Urinary bladder (tissue), 4 donors: Measurements from ENCODE around the gene WDTC1. TPM values are rescaled to one million over a fixed set of nuclear protein-coding genes. Genes with fewer than 3 reads are reported as not detected.
A peak's percentile ranks its signal among the peaks of the same experiment; 100 is the strongest.

Experiments used
- DNase-seq: peaks from one replicate; pipeline ENCODE4 v3.0.0-alpha.2; 2015; ENCODE audit errors: extremely low spot score
- H3K27ac ChIP-seq: one replicate; pipeline ENCODE4 v1.5.1; 2013; ENCODE audit warnings: low read depth, mild to moderate bottlenecking, moderate library complexity
- H3K36me3 ChIP-seq: one replicate; pipeline ENCODE4 v1.6.1; 2013; ENCODE audit warnings: mild to moderate bottlenecking, moderate library complexity; ENCODE audit not compliant: insufficient read depth
- H3K4me1 ChIP-seq: one replicate; pipeline ENCODE4 v1.6.1; 2013; ENCODE audit warnings: mild to moderate bottlenecking, moderate library complexity; ENCODE audit not compliant: insufficient read depth
- H3K4me3 ChIP-seq: one replicate; pipeline ENCODE4 v1.5.1; 2013; ENCODE audit warnings: low read depth, low read length
- WGBS: extraction: QIAGEN DNeasy Blood & Tissue Kit; methylation state at CpG from one replicate; pipeline ENCODE4 v1.1.7; 2013; 5-methylcytosine and 5-hydroxymethylcytosine counted together
- polyA plus RNA-seq: library from polyadenylated mRNA; stranded (reverse); fragments of 200-250 nt; gene quantifications from one replicate; pipeline ENCODE4 v1.2.3, GENCODE V29; 2013
- total RNA-seq: library from RNA; depleted of rRNA; stranded (reverse); fragments of >200 nt; gene quantifications from one replicate; pipeline ENCODE4 v1.2.3, GENCODE V29; 2014
- donor health status: healthy with polysubstance abuse.
- donor health status: healthy.

The WDTC1 gene
- total and polyA plus RNA-seq, 2 donors = 16.5 to 39.8 TPM

GRCh38 chr1:27300341-27301051 lies 66.1 kb downstream of the WDTC1 start:
- Histone ChIP-seq H3K4me3 (no peak overlapping the region), H3K27ac (peak overlapping the region; percentile 89), H3K36me3 (no peaks in the 10 kb centered on the region), H3K4me1 (no peaks in the 10 kb centered on the region)
- WGBS = 19% methylated on average over 5 of the region's 5 CpGs
- peak; percentile 73 for DNase-seq

DNA sequence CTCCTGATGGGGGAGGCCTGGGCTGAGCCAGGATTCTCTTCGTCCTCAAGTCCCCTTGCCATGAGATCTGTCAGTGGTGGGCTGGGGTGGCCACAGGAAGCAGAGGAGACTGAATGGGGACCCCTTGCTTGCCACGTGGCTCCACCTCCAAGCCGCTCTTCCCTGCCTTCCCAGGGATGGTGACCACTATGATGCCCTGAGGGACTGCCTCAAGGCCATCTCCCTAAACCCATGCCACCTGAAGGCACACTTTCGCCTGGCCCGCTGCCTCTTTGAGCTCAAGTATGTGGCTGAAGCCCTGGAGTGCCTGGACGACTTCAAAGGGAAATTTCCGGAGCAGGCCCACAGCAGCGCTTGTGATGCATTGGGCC lies 66.6 kb downstream of the WDTC1 start:
- no peak overlapping the region for H3K4me3 ChIP-seq
- no peaks in the 10 kb centered on the region for H3K36me3 ChIP-seq
- DNase-seq = no peak
- H3K4me1 ChIP-seq = no peaks in the 10 kb centered on the region
- 62% methylated on average over 8 of the region's 8 CpGs for WGBS
- H3K27ac ChIP-seq = peak overlapping the region; percentile 54

DNA sequence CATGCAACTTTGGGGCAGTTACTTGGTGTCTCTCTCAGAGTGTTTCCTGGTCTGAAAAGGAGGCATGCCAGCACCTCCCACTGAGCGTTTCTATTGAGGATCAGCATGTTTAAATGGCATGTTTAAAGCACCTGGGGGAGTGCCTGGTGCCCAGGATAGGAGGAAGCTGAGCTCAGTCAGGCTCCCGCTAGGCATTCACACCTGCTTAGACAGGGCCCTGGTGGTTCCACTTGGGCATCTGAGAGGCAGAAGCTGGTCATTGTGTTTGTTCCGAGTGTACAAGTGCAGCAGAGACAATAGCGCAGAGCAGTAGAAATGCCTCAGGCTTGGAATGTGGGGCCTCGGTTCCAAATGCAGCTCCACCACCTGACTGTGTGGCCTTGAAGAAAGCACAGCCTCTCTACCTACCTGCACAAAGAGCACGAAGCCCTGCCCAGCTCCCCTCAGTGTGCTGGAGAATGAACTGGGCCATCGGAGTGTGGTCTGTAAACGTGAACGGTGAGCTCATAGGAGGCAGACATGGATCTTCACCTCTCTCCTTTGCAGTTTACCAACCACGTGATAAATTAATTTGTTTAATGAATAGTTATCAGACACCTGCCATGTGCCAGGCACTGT lies 67.3 kb downstream of the WDTC1 start:
- H3K36me3 ChIP-seq = peaks cover 2% of the 10 kb centered on the region
- no peak overlapping the region for H3K27ac ChIP-seq
- no peak overlapping the region for H3K4me3 ChIP-seq
- DNase-seq = no peak
- 83% methylated on average over 10 of the region's 10 CpGs for WGBS
- H3K4me1 ChIP-seq = no peaks in the 10 kb centered on the region

DNA sequence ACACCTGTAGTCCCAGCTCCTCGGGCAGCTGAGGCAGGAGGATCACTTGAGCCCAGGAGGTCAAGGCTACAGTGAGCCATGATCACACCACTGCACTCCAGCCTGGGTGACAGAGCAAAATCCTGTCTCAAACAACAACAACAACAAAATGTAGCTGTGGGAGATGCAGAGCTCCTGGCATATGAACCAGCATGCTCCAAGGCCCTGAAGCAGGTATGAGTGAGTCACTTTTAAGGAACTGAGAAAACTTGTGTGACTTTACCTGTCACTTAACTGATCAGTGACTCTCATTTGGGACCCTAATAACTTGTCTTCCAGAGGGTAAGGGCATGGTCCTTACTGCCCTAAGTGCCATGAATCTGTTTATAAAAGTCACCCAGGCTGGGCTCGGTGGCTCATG lies 68.2 kb downstream of the WDTC1 start:
- DNase-seq = no peak
- WGBS = 90% methylated on average over 2 of the region's 2 CpGs
- Histone ChIP-seq H3K4me1 (no peaks in the 10 kb centered on the region), H3K4me3 (no peak overlapping the region), H3K27ac (no peak overlapping the region), H3K36me3 (peaks cover 2% of the 10 kb centered on the region)

- Histone ChIP-seq H3K27ac (no peak overlapping the region), H3K4me1 (no peaks in the 10 kb centered on the region), H3K36me3 (peaks cover 2% of the 10 kb centered on the region), H3K4me3 (no peak overlapping the region)
- DNase-seq = no peak
- WGBS = 91% methylated on average over 15 of the region's 15 CpGs
Observed at GRCh38 chr1:27303509-27303908, 69.1 kb downstream of the WDTC1 start.

- WGBS = 88% methylated on average over 11 of the region's 11 CpGs
- Histone ChIP-seq H3K4me1 (no peaks in the 10 kb centered on the region), H3K36me3 (peaks cover 2% of the 10 kb centered on the region), H3K4me3 (no peak overlapping the region), H3K27ac (no peak overlapping the region)
- no peak for DNase-seq
Observed at GRCh38 chr1:27306071-27306470, 71.6 kb downstream of the WDTC1 start.

DNA sequence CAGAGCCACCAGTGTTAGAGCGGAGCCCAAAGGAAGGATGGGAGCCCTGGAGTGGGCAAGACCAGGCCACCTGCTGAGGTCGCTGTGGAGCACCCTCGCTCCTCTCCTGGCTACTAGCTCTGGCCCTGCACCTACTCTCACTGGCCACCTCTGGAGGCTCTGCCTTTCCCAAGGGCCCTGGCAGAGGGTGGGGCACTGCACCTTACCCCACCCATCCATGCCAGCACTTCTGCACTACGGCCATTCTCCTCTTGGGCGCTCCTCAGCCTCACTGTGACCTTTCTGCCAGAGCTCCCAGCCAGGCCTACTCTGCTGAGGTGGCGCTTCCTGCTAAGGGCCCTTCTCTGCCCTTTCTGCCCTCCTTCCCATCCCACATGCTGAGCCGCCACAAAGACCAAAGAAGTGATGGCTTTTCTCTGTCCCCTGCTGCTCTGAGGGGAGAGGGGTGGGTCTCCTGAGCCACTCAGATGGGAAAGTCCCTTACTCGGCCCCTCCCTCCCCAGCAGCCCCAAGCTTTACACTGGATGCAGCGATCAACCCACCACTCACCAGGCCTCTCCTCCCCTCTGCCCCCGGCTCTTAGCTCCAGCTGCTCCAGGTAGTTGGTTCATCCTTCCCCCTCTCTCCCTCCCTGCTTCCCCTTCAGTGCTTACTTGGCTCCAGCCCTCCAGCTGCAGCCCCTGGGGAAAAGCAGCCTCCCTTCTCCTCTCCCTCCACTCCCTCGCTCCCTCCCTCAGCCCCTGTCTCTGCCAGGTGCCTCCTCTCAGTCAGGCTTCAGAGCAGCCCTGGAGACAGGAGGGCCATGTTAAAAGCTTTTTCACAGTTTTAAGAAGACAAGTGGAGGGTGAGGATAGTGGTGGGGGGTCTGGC lies 72.7 kb downstream of the WDTC1 start:
- WGBS = 70% methylated on average over 11 of the region's 11 CpGs
- Histone ChIP-seq H3K4me3 (no peak overlapping the region), H3K36me3 (peaks cover 2% of the 10 kb centered on the region), H3K4me1 (no peaks in the 10 kb centered on the region), H3K27ac (no peak overlapping the region)
- no peak for DNase-seq

DNA sequence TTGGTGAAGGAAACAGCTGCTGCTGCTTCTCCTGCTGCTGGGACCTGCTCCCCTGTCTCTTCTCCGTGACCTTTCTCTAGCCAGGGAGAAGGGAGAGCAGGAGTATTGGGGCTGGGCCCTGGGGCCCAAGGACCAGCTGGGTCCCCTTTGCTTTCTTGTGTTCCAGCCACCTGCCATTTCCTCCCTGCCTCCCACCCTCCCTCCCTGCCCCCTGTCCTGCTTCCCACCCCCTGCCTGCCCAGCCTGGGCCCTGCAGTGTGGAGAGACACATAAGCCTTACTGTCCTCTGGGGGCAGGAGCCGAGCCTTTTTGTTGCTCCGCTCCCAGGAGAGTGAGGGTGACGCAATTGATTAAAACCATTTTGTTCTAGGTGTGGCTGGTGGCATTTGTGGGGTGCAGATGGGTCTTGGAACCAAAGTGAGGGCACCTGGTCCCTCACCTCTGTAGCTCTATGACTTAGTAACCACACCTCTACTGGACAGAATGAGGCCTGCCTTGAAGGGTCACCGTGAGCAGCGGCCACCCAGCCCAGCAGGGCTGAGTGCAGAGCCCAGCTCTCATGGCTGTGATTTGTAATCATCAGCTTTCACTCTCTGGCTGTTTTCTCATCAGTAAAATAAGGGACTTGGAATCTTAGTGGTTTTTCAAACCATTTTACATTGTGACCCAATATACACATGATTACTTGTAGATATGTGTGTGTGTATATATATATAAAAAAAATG lies 73.6 kb downstream of the WDTC1 start:
- peaks cover 2% of the 10 kb centered on the region for H3K36me3 ChIP-seq
- 82% methylated on average over 6 of the region's 6 CpGs for WGBS
- no peak for DNase-seq
- H3K4me1 ChIP-seq = no peaks in the 10 kb centered on the region
- no peak overlapping the region for H3K27ac ChIP-seq
- no peak overlapping the region for H3K4me3 ChIP-seq

DNA sequence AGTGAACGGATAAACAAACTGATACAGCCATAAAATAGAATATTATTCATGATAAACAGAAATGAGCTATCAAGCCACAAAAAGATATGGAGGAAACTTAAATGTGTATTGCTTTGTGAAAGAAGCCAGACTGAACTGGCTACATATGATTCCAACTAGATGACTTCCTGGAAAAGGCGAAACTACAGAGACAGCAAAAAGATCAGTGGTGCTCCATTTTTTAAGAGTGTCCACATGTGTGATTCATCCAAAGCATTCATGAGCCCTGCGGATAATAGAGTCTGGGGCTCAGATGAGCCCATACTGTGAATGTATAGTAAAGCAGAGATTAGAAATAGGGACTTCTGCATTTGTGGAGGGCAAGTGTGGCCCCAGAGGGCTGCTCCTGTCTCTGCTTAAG lies 79.7 kb downstream of the WDTC1 start:
- 58% methylated on average over 3 of the region's 3 CpGs for whole genome bisulfite sequencing
- no peaks in the 10 kb centered on the region for H3K36me3 ChIP-seq
- no peak overlapping the region for H3K27ac ChIP-seq
- H3K4me1 ChIP-seq = no peaks in the 10 kb centered on the region
- H3K4me3 ChIP-seq = no peak overlapping the region
- no peak for DNase-seq

DNA sequence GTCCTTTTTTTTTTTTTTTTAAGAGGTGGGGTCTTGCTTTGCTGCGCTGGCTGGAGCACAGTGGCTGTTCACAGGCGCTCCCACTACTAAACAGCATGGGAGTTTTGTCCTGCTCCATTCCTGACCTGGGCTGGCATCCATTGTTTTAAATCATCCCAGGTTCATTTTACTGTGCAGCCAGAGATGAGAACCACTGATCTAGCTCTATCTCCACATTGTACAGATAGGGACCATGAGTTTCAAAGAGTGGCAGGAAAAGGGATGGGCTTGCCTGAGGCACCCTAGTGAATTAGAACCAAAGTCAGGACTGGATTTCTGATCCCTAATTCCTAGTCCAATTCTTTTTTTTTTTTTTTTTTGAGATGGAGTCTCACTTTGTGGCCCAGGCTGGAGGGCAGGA lies 80.3 kb downstream of the WDTC1 start:
- Histone ChIP-seq H3K4me3 (no peak overlapping the region), H3K36me3 (no peaks in the 10 kb centered on the region), H3K4me1 (no peaks in the 10 kb centered on the region), H3K27ac (no peak overlapping the region)
- no peak for DNase-seq
- WGBS = 36% methylated on average over 2 of the region's 2 CpGs

DNA sequence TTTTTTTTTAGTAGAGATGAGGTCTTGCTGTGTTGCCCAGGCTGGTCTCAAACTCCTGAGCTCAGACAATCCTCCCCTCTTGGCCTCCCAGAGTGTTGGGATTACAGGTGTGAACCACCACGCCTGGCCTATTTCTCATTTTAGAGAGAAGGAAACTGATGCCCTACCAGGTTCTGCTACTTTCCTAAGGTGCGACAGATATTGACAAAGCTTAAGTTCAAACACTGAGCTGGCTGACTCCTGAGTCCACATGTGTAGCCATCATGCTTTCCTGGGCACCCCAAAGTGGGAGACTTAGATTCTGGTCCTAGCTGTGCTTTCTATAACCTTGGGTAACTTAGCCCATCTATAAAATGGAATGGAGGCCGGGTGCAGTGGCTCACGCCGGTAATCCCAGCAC lies 82.4 kb downstream of the WDTC1 start:
- Histone ChIP-seq H3K27ac (no peak overlapping the region), H3K4me3 (no peak overlapping the region), H3K36me3 (no peaks in the 10 kb centered on the region), H3K4me1 (no peaks in the 10 kb centered on the region)
- WGBS = 80% methylated on average over 5 of the region's 5 CpGs
- DNase-seq = no peak

- WGBS = 24% methylated on average over 4 of the region's 4 CpGs
- Histone ChIP-seq H3K4me1 (no peaks in the 10 kb centered on the region), H3K36me3 (no peaks in the 10 kb centered on the region), H3K4me3 (no peak overlapping the region), H3K27ac (no peak overlapping the region)
- DNase-seq = no peak
Observed at GRCh38 chr1:27318136-27318535, 83.7 kb downstream of the WDTC1 start.

- 41% methylated on average over 1 of the region's 1 CpG for WGBS
- no peaks in the 10 kb centered on the region for H3K4me1 ChIP-seq
- no peaks in the 10 kb centered on the region for H3K36me3 ChIP-seq
- H3K4me3 ChIP-seq = no peak overlapping the region
- no peak overlapping the region for H3K27ac ChIP-seq
- DNase-seq = no peak
Observed at GRCh38 chr1:27318596-27318995, 84.2 kb downstream of the WDTC1 start.
